NCI-H1436 (cell line): Measurements from ENCODE around the gene MYH10.

Experiments
- DNase-seq: peaks from one replicate; lab custom pipeline; 2025; lab: John Stamatoyannopoulos, UW

MYH10 gene

DNA sequence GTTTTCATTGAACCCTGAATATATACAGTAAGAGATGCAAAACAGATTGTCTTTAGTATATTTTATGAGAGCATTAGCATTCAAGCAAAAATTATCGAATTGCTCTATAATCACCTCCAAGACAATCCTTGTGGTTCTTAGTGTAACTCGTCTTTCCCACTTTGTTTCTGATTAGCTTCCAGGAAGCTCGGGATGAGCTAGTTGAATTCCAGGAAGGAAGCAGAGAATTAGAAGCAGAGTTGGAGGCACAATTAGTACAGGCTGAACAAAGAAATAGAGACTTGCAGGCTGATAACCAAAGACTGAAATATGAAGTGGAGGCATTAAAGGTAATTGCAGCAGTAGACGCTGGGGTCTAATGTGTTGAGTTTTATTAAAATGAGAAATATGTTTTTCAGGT is 185.0 kb downstream of the MYH10 start:
- no peak for DNase-seq

DNA sequence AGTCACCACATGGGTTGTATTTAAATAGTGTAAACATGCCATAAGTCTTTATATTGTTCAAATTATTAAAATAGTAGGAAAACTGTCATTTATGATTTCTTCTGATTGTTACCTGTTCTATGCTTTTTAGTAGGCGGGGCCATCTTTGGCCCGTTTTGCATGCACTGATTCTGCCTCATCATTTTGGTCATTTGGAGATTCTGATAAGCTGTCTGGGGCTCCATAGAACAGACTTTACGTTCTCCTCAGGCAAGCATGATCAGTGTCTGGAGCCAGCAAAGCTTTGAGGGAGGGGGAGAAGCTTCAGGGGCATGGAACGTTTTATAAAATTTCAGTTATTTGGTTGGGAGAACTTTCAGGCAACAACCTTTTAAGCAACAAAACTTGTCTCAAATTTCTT is 186.0 kb downstream of the MYH10 start:
- DNase-seq = no peak

DNA sequence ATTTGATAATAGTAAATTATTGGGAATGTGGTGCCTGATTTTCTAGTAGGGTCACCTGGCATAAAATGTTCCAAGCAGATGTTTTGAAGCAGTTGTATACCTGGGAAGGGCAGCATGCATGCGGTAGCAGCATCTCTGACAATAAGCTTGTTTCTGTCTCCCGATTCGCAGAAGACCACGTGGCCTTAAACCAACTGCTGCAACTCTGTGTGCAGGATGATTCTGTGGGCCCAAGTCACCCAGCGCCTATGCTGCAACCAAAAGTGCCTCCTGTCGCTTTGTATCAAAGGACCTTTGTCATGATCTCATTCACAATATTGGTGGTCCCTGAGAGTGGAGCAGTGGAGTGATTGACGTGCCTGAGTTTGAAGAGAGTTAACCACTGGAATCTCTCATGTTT is 186.8 kb downstream of the MYH10 start:
- DNase-seq = no peak

DNA sequence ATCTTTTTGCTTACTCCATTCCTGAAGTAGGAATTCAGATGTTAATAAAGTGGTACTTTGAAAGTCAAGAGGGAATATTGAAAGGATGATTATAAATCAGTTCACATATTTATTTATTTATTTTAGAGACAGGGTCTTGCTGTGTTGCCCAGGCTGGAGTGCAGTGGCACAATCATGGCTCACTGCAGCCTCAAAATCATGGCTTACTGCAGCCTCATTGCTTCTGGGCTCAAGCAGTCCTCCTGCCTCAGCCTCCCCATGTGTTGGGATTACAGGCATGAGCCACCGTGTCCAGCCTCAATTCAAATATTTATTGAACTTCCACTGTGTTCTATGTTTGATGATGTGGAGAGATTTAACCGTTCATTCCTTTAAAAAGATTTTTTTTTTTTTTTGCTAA is 188.2 kb downstream of the MYH10 start:
- DNase-seq = no peak

DNA sequence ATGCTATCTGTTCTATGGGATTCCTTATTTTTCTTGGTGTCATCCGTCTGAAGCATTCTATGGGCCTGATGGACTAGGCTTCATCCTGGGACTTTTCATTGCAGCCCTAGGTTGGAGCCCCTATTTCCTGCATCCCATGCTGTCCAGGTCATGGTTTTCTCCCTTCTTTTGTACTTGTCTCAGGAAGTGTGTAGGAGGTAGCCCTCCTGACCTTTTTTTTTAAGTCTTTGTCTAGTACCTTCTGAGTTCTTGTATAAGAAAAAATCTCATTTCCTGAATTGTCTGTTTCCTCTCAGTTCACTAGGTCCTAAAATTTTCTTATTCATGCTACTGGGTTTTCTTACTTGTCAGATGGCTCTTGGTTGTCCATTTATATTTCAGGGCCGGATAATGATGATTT is 188.8 kb downstream of the MYH10 start:
- DNase-seq = no peak

DNA sequence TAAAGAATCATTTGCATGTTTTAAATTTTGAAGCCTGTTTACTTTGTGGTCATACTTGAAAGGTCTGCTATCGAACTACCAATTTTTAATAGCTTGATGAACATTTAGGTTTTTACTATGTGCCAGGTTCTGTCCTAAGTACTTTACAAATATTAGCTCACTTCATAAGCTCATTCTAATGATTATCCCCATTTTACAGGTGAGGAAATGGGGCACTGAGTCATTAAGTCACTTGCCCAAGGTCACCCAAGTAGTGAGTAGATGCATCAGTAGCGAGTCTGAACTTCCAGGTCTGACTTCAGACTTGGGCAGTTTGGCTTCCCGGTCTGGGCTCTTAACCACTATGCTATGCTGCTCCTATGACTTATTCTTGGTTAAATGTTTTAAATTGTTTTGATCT is 190.8 kb downstream of the MYH10 start:
- DNase-seq = no peak

DNA sequence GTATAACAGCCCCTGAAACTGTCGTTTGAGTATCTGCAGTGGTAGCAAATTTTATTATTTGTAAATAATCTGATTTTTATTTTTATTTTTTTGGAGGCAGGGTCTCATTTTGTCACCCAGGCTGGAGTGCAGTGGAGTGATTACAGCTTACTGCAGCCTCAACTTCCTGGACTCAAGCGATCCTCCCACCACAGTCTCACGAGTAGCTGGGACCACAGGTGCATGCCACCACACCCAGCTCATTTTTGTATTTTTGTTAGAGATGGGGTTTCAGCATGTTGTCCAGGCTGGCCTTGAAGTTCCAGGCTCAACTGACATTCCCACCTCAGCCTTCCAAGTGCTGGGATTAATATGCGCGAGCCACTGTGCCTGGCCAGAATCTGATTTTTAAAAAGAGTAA is 192.1 kb downstream of the MYH10 start:
- no peak for DNase-seq

DNA sequence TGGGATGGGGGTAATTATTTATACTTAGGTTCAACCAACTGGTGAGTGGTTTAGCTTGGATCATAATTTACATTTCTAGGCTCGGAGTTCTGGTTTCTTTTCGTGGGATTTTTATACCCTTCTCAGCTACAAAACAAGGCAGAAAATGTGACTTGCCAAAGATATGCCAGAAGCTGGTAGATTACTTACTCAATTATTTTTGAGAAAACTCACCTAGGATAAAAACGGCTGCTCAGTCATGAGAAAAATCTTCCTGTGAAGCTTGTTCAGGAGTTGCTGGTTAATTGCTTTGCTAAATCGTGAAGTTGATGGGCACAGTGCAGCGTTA is 193.7 kb downstream of the MYH10 start:
- no peak for DNase-seq

DNA sequence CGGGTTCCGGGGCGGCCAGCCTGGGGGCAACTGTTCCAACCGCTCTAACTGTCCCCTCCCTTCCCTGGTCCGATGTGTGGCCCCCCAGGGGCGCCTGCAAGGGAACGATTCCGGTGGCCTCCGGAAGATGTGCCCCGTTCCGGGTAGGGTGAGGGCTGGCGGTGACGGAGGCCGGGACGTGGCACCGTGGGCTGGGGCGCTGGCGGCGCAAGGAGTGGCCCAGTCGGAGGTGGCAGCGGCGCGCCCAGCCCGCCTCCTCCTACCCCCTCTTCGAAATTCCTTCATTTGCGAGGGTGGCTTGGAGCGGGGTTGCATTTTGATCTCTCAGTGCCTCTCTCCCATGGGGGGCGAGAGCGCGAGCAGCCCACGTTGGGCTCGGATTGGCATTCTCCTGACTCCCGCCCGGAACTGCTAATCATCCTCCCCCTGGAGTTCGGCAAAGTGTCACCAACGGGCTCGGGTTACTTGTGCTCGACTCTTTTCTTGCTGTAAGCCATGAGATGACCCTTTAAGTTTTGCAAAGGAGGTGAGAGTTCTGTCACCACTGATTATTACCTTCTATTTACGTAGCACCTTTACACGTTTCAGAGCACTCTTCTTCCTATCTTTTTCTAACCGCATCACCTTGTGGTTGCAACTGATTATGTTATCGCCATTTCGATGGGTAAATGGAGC is 194.2 kb downstream of the MYH10 start:
- peak; percentile 27 for DNase-seq

DNA sequence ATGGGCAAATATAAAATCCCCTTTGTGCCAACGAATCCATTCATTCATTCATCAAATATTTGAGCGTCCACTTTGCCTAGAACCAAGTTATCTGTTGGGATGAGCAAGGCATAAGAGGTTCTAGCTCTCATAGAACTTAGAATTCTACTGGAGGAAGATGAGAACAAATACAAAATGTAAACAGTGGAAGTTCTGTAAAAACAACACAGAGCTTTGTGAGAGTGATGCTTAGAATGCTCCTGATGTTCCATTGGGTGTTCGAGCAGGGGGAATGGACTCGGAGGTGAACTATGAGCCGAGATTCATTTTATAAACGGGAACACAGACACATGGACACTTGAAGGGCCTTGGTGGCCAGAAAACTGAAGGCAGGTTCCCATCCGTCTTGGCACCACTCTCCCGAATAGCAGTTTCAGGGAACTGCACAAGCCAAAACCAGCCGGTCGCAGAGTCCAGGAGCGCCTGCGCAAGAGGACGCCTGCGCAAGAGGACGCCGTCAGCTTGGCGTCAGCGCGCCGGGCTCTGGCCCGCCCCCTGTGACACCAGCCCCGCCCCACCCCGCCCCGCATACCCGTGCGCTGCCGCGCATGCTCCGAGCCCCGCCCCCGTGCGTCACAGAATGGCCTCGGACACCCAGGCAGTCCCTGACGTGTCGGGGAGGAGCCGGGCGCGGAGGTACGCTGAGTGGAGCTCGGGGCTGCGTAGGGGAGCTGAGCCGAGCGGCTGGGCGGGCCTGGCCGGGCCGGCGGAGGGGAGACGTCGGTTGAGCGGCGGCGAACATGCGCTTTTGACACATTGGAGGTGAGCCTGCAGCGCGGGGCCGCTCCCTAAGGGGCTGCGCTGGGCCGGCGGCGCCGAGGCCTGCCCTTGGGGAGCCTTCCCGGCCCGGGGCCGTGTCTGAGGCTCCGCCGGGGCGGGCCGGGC is 195.0 kb downstream of the MYH10 start, which contains the start of gene NDEL1:
TSS of gene NDEL1 (plus strand) at position 640 of the 924 bp plus-strand sequence. CDS start 8,388 bp downstream, outside the sequence.
- peak; percentile 95 for DNase-seq

DNA sequence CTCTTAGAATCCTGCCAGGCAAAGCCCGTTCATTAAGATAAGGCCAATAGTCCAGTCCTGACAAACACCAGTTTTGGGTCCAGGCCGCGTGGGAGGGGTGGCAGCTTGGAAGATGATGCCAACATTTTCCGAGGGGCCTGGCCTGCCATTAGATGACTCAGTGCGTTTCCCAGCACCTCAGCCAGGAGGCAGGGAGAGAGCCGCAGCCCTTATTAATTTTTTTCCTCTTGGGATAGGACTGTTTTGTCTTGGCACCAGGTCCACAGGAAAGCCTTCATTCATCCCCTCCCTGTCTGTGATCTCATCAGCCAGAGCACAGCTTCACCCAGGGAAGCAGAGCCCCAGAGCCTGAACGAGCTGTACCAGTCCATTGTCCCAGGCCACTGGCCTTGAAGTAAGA is 199.6 kb downstream of the MYH10 start:
- DNase-seq = no peak

DNA sequence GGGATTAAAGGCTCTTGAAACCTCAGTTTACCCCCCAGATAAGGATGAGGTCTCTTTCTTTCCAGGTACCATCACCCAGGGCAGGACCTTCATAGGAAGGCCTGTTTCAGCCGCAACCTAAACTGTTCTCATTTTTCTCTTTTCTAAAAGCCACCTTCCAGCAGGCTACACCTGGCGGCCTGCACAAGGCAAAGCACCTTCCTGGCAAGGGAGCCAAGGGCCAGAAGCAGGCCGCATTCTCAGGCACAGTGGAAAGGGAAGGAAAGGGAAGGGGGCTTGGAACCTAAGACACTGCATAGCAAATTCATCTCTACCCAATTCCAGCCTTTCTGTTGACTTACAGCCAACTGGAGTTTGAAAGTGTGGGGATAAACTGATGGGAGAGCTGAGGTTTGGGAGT is 203.7 kb downstream of the MYH10 start:
- no peak for DNase-seq

DNA sequence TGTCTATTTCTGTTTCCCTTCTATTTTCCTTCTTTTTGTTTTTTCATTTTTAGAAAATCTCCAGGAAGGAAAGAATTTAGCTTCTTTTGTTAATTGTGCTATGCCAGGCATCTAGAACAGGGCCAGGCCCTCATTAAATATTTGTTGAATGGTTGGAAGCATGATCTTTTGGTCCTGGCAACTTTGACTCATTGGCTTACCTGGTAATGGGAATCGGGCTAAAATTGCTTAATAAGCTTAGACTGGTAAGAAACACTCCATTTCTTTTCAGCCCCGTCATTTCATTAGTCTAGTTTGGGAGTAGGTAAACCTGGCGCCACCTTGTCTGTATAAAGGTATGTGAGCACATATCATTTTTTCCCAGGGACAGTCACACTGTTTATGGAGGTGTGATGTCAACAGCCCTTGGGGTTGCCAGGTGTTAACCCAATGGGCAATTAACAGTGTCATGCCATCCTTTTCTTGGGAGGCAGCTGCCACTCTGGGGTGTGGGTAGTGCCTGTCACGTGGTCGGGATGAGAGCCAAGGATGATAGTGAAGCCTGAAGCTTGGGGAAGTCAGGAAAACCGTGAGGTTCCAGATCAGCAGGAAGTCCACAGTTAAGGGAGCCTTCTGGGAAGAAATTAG is 204.3 kb downstream of the MYH10 start:
- no peak for DNase-seq
